ENCODE measurements around the gene DENND2D.

The DENND2D gene

GRCh38 chr1:111200802-111201161 is 336 bp upstream of the DENND2D start:
- DNase-seq (ENCODE audit: low spot score), result no peak
- no peaks in the 10 kb centered on the region for H3K9me3 ChIP-seq (ENCODE audit: severe bottlenecking)
- peaks cover 12% of the 10 kb centered on the region for H3K36me3 ChIP-seq (ENCODE audit: low read depth)
- ATAC-seq (ENCODE audit: low read depth), result no peak
- peaks cover 16% of the 10 kb centered on the region for H3K4me1 ChIP-seq (ENCODE audit: insufficient read depth, poor library complexity, severe bottlenecking)
- H3K4me3 ChIP-seq (ENCODE audit: severe bottlenecking), result no peak overlapping the region
- no peaks in the 10 kb centered on the region for H3K27me3 ChIP-seq (ENCODE audit: insufficient read depth, poor library complexity, severe bottlenecking)
- TF ChIP-seq, protein P1, sequence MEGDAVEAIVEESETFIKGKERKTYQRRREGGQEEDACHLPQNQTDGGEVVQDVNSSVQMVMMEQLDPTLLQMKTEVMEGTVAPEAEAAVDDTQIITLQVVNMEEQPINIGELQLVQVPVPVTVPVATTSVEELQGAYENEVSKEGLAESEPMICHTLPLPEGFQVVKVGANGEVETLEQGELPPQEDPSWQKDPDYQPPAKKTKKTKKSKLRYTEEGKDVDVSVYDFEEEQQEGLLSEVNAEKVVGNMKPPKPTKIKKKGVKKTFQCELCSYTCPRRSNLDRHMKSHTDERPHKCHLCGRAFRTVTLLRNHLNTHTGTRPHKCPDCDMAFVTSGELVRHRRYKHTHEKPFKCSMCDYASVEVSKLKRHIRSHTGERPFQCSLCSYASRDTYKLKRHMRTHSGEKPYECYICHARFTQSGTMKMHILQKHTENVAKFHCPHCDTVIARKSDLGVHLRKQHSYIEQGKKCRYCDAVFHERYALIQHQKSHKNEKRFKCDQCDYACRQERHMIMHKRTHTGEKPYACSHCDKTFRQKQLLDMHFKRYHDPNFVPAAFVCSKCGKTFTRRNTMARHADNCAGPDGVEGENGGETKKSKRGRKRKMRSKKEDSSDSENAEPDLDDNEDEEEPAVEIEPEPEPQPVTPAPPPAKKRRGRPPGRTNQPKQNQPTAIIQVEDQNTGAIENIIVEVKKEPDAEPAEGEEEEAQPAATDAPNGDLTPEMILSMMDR (IDR thresholded peaks at IDR 0.05; ENCODE audit: poor library complexity, severe bottlenecking), result no peak
- H3K27ac ChIP-seq (ENCODE audit: poor library complexity, severe bottlenecking), result no peak overlapping the region

DNA sequence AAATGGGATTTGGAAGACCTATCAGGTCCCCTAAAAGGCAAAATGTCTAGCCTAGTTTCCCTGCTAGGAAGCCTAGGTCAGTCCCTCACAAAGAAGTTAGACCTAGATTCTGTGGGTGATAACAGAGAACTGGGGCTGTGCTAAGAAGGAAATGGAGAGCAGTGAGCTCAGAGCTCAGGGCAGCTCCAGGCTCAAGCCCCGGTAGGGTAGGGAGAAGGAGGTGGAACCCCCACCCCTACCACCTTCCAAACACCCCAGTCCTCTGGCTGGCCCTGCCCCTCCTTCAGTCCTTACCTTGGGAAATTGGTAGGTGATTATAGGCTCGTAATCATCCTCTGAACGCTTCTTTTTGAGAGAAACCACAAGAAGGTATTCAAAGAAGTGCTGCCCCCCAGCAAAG is 1.1 kb downstream of the DENND2D start:
- no peak for DNase-seq (ENCODE audit: low spot score)
- TF ChIP-seq, protein P1 (IDR thresholded peaks at IDR 0.05; ENCODE audit: poor library complexity, severe bottlenecking), result no peak
- Histone ChIP-seq H3K9me3 (ENCODE audit: severe bottlenecking) (no peaks in the 10 kb centered on the region), H3K27me3 (ENCODE audit: insufficient read depth, poor library complexity, severe bottlenecking) (no peaks in the 10 kb centered on the region), H3K4me3 (ENCODE audit: severe bottlenecking) (no peak overlapping the region), H3K4me1 (ENCODE audit: insufficient read depth, poor library complexity, severe bottlenecking) (peaks cover 16% of the 10 kb centered on the region), H3K27ac (ENCODE audit: poor library complexity, severe bottlenecking) (no peak overlapping the region), H3K36me3 (ENCODE audit: low read depth) (peaks cover 18% of the 10 kb centered on the region)
- no peak for ATAC-seq (ENCODE audit: low read depth)

- TF ChIP-seq, protein P1 (IDR thresholded peaks at IDR 0.05; ENCODE audit: poor library complexity, severe bottlenecking), result no peak
- ATAC-seq (ENCODE audit: low read depth) (no peak), DNase-seq (ENCODE audit: low spot score) (no peak)
- Histone ChIP-seq H3K4me3 (ENCODE audit: severe bottlenecking) (no peak overlapping the region), H3K4me1 (ENCODE audit: insufficient read depth, poor library complexity, severe bottlenecking) (peaks cover 16% of the 10 kb centered on the region), H3K27ac (ENCODE audit: poor library complexity, severe bottlenecking) (no peak overlapping the region), H3K27me3 (ENCODE audit: insufficient read depth, poor library complexity, severe bottlenecking) (no peaks in the 10 kb centered on the region), H3K9me3 (ENCODE audit: severe bottlenecking) (no peaks in the 10 kb centered on the region), H3K36me3 (ENCODE audit: low read depth) (peaks cover 18% of the 10 kb centered on the region)
These were observed 1.6 kb downstream of the DENND2D start for GRCh38 chr1:111198836-111199235.

- Histone ChIP-seq H3K36me3 (ENCODE audit: low read depth) (peaks cover 18% of the 10 kb centered on the region), H3K4me1 (ENCODE audit: insufficient read depth, poor library complexity, severe bottlenecking) (peaks cover 8% of the 10 kb centered on the region), H3K9me3 (ENCODE audit: severe bottlenecking) (no peaks in the 10 kb centered on the region), H3K27me3 (ENCODE audit: insufficient read depth, poor library complexity, severe bottlenecking) (no peaks in the 10 kb centered on the region), H3K4me3 (ENCODE audit: severe bottlenecking) (no peak overlapping the region), H3K27ac (ENCODE audit: poor library complexity, severe bottlenecking) (no peak overlapping the region)
- no peak for DNase-seq (ENCODE audit: low spot score)
- TF ChIP-seq, protein P1 (IDR thresholded peaks at IDR 0.05; ENCODE audit: poor library complexity, severe bottlenecking), result no peak
- ATAC-seq (ENCODE audit: low read depth), result no peak
These were observed 2.7 kb downstream of the DENND2D start for GRCh38 chr1:111197598-111198284.

DNA sequence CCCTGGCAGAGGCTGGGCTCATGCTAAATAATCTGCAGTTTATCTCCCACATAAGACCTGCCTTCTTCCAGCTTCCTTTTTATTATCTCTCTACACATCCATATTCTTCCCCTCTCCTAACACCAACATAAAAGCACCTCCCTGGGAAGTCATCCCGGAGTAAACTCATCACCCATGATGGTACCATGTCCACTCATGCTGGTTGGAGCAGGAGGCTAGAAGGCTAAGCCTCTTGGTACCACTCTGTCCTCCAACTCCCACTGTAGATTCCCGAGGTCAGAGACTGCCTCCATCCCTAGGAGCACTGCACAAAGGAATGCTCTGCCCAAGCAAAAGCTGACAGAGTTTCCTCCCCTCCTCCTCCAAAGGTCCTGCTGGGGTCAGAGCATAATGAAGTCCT is 4.2 kb downstream of the DENND2D start:
- no peaks in the 10 kb centered on the region for H3K27me3 ChIP-seq (ENCODE audit: insufficient read depth, poor library complexity, severe bottlenecking)
- no peak overlapping the region for H3K4me3 ChIP-seq (ENCODE audit: severe bottlenecking)
- TF ChIP-seq, protein P1 (IDR thresholded peaks at IDR 0.05; ENCODE audit: poor library complexity, severe bottlenecking), result no peak
- H3K9me3 ChIP-seq (ENCODE audit: severe bottlenecking), result no peaks in the 10 kb centered on the region
- H3K27ac ChIP-seq (ENCODE audit: poor library complexity, severe bottlenecking), result no peak overlapping the region
- H3K4me1 ChIP-seq (ENCODE audit: insufficient read depth, poor library complexity, severe bottlenecking), result no peaks in the 10 kb centered on the region
- DNase-seq (ENCODE audit: low spot score) (no peak), ATAC-seq (ENCODE audit: low read depth) (no peak)
- H3K36me3 ChIP-seq (ENCODE audit: low read depth), result peaks cover 18% of the 10 kb centered on the region

Measured in RWPE2 (cell line).